GM12892 (cell line): Measurements from ENCODE around the gene DHRSX.

Experiments used
- POLR2A ChIP-seq: IDR thresholded peaks from 2 replicates; pipeline ENCODE4 v1.6.1; 2011; ENCODE audit warnings: low read depth, low read length, control low read depth
- POLR2AphosphoS5 ChIP-seq: IDR thresholded peaks from 2 replicates; pipeline ENCODE4 v1.6.1; 2011; ENCODE audit warnings: low read depth, low read length, control low read depth
- TAF1 ChIP-seq: IDR thresholded peaks from 2 replicates; pipeline ENCODE4 v1.6.1; 2011; ENCODE audit warnings: low read depth, mild to moderate bottlenecking, control low read depth, low read length, borderline replicate concordance

DNA sequence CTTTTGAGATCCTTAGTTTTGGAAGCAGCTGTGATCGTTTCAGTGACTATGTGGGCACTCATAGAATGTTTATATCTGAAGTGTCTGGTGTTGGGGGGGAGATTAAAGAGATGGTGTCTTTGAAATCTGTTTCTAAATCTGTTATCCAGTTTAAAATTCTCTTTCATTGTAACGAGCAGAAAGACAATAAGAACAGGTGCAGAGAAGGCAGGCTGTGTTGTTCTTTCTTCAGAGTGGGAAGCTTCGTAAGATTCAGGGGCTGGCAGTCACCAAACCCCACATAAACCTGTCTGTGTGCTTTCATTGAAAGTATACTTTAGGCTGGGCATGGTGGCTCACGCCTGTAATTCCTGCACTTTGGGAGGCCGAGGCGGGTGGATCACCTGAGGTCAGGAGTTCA, 16.3 kb upstream of the DHRSX start:
- no peak for TF ChIP-seq POLR2AphosphoS5
- no peak for TF ChIP-seq TAF1
- no peak for TF ChIP-seq POLR2A
